Neutrophil (primary cell): ENCODE data around the gene ZNF615.
"Not testable (repeated sequence)": the region's sequence is repeated elsewhere in the genome, so short reads cannot be mapped to it uniquely, and the experiment has no call there.

Source experiments
- H3K27ac ChIP-seq: fragments of 200-600 bp; sonication (generic); 2 replicates; pipeline ENCODE4 v1.5.1; 2016; ENCODE audit warnings: mild to moderate bottlenecking, moderate library complexity
- H3K27me3 ChIP-seq: fragments of 200-600 bp; sonication (generic); 2 replicates; pipeline ENCODE4 v1.6.0; 2016; ENCODE audit warnings: mild to moderate bottlenecking
- H3K36me3 ChIP-seq: fragments of 200-600 bp; sonication (generic); 2 replicates; pipeline ENCODE4 v1.5.1; 2017
- H3K4me1 ChIP-seq, 2 experiments: fragments of 200-600 bp in 1 of 2; sonication (generic) in 1 of 2; 1 replicate in 1 of 2; 2 replicates in 1 of 2; pipeline versions ENCODE4 v1.5.1 to v1.6.1; 2013 to 2016; ENCODE audit warnings: low read depth in 1 of 2, low read length in 1 of 2, mild to moderate bottlenecking in 1 of 2, moderate library complexity in 1 of 2; ENCODE audit not compliant: control insufficient read depth in 1 of 2, insufficient read depth in 1 of 2
- H3K4me3 ChIP-seq, 2 experiments: fragments of 200-600 bp in 1 of 2; sonication (generic) in 1 of 2; 1 replicate in 1 of 2; 2 replicates in 1 of 2; pipeline ENCODE4 v1.5.1; 2013 to 2016; ENCODE audit warnings: low read depth in 1 of 2, low read length in 1 of 2, mild to moderate bottlenecking in 1 of 2, moderate library complexity in 1 of 2
- H3K9me3 ChIP-seq: fragments of 200-600 bp; sonication (generic); 2 replicates; pipeline ENCODE4 v1.5.1; 2016
- TF ChIP-seq, protein P1 (sequence below): fragments of 200-600 bp; sonication (generic); IDR thresholded peaks from 2 replicates; pipeline ENCODE4 v1.5.1; 2016; ENCODE audit warnings: antibody characterized with exemption

The ZNF615 gene

DNA sequence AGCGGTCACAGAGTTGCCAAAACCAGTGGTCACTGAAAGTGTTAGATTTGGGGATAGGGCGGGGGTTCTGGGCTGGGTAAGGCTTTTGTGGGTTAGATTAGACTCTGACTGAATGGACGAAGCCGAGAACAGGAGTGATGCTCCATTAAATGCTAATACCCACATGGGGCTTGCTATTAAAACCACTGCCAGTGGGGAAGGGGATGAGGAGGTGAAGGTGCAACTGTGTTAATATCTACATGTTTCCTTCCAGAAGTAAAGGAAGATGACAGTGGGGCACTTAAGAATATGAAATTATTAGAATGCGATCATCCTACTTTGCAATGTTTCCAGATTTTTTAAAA is 20.7 kb upstream of the ZNF615 start:
- Histone ChIP-seq H3K4me3 (peak overlapping the region; percentile 67 to 86), H3K27me3 (no peaks in the 10 kb centered on the region), H3K9me3 (peaks cover 17% of the 10 kb centered on the region), H3K4me1 (peaks cover 16 to 17% of the 10 kb centered on the region in 2 experiments), H3K27ac (peak overlapping the region; percentile 87), H3K36me3 (peaks cover 4% of the 10 kb centered on the region)
- TF ChIP-seq, protein P1, sequence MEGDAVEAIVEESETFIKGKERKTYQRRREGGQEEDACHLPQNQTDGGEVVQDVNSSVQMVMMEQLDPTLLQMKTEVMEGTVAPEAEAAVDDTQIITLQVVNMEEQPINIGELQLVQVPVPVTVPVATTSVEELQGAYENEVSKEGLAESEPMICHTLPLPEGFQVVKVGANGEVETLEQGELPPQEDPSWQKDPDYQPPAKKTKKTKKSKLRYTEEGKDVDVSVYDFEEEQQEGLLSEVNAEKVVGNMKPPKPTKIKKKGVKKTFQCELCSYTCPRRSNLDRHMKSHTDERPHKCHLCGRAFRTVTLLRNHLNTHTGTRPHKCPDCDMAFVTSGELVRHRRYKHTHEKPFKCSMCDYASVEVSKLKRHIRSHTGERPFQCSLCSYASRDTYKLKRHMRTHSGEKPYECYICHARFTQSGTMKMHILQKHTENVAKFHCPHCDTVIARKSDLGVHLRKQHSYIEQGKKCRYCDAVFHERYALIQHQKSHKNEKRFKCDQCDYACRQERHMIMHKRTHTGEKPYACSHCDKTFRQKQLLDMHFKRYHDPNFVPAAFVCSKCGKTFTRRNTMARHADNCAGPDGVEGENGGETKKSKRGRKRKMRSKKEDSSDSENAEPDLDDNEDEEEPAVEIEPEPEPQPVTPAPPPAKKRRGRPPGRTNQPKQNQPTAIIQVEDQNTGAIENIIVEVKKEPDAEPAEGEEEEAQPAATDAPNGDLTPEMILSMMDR = no peak

DNA sequence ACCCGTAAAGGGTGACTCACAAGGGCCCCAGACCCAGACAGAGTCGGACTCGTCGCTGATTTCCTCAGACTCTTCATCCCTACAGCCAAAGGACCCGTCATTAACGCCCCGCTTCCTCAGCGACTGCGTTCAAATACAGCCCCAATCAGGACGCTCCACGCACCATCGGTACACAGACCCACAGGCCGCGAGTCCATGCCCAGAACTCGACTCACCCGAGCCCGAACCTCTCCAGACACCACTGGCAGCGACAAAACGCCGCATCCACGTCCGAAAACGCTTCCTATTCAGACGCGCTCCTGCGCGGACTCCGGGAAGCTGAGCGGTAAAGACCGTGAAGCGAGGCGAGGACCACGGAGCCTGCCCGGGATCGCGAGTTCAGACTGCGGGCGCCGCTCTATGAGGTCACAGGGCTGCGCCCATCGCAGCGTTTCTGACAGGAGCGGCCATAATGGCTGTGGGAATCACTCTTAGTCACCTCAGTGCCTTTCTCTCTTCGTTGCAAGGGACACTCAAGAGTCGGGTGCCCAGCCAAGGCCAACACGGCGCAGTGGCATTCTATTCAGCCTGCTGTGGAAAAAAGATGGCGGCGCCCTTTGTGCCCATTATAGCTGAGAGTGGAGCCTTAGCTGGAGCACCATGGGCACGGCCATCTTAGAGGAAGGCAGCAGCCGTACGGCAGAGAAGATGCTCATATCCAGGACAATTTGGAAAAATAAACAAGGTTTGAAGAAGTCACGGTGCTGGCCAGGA is 20.2 kb upstream of the ZNF615 start, which contains the start of gene ZNF614:
Gene ZNF614, minus strand, starts transcription at position 353 of the 753 bp plus-strand sequence. CDS start 2,634 bp downstream, outside the sequence.
- Histone ChIP-seq H3K4me3 (peak within 1 kb of the TSS; percentile 67 to 86), H3K27ac (peak within 1 kb of the TSS; percentile 87), H3K27me3 (no peaks in the 10 kb centered on the region), H3K4me1 (peaks cover 16 to 17% of the 10 kb centered on the region in 2 experiments), H3K36me3 (peaks cover 6% of the 10 kb centered on the region), H3K9me3 (peaks cover 13% of the 10 kb centered on the region)
- TF ChIP-seq, protein P1 = no peak

DNA sequence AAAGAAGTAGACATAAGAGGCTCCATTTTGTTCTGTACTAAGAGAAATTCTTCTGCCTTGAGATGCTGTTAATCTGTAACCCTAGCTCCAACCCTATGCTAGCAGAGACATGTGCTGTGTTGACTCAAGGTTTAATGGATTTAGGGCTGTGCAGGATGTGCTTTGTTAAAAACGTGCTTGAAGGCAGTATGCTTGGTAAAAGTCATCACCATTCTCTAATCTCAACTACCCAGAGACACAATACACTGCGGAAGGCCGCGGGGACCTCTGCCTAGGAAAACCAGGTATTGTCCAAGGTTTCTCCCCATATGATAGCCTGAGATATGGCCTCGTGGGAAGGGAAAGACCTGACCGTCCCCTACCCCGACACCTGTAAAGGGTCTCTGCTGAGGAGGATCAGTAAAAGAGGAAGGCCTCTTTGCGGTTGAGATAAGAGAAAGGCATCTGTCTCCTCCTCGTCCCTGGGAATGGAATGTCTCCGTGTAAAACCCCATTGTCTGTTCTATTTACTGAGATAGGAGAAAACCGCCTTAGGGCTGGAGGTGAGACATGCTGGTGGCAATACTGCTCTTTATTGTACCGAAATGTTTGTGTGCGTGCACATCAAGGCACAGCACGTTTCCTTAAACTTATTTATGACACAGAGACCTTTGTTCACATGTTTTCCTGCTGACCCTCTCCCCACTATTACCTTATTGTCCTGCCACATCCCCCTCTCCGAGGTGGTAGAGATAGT is 18.4 kb upstream of the ZNF615 start:
- H3K4me3 ChIP-seq, H3K36me3 ChIP-seq, H3K27me3 ChIP-seq, H3K9me3 ChIP-seq, H3K27ac ChIP-seq: not testable (repeated sequence)
- H3K4me1 ChIP-seq = peaks cover 16 to 17% of the 10 kb centered on the region in 2 experiments

DNA sequence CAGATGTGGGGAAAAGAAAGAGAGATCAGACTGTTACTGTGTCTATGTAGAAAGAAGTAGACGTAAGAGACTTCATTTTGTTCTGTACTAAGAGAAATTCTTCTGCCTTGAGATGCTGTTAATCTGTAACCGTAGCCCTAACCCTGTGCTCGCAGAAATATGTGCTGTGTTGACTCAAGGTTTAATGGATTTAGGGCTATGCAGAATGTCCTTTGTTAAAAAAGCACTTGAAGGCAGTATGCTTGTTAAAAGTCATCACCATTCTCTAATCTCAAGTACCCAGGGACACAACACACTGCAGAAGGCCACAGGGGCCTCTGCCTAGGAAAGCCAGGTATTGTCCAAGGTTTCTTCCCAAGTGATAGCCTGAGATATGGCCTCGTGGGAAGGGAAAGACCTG is 16.5 kb upstream of the ZNF615 start:
- not testable (repeated sequence) for H3K36me3 ChIP-seq, H3K4me3 ChIP-seq, H3K27me3 ChIP-seq, H3K27ac ChIP-seq
- Histone ChIP-seq H3K4me1 (peaks cover 15 to 16% of the 10 kb centered on the region in 2 experiments), H3K9me3 (peaks cover 14% of the 10 kb centered on the region)

DNA sequence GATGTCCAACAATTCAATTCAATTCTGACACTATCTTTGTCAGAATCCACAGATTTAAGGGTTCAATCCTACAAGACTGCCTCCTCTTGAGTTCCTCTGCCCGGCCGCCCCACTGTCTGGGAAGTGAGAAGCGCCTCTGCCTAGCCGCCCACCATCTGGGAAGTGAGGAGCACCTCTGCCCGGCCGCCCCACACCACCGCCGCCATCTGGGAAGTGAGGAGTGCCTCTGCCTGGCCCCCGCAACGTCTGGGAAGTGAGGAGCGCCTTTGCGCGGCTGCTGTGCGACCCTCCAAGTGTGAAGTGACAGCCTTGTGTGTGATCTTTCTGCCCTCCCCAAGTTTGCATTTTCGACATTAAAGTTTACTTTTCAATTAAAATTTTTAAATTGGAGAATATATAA is 14.2 kb upstream of the ZNF615 start:
- Histone ChIP-seq H3K36me3 (peaks cover 15% of the 10 kb centered on the region), H3K4me1 (peaks cover 0 to 1% of the 10 kb centered on the region in 2 experiments), H3K27me3 (no peaks in the 10 kb centered on the region), H3K27ac (no peak overlapping the region), H3K4me3 (no peak overlapping the region), H3K9me3 (peaks cover 22% of the 10 kb centered on the region)
- TF ChIP-seq, protein P1 = no peak

DNA sequence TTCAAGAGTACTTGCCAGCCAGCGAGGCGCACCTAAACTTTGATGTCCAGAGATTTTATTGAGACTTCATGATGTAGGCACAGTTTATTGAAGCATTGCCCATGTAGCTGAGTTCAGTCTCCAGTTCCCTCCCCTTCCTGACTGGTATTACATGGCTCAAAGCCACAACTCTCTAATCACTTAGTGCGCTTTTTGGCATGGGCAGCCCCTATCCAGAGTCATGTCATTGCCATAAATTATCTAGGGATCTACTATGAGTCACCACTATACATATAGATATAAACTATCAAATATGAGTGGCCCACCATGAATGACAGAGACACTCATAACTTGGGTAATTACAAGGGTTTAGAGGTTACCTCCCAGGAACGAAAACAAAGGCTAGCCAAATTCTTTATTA is 12.5 kb upstream of the ZNF615 start:
- Histone ChIP-seq H3K27me3 (no peaks in the 10 kb centered on the region), H3K4me1 (no peaks in the 10 kb centered on the region), H3K27ac (no peak overlapping the region), H3K36me3 (peaks cover 26% of the 10 kb centered on the region), H3K9me3 (peaks cover 22% of the 10 kb centered on the region), H3K4me3 (no peak overlapping the region)
- TF ChIP-seq, protein P1 = no peak
